HG02981 (cell line): ENCODE data around the gene BTBD3.

Source experiments
- ATAC-seq: cut with Tn5 transposase; IDR thresholded peaks from one replicate; pipeline ENCODE4 v1.9.1; 2021; ENCODE audit warnings: mild to moderate bottlenecking, moderate library complexity; ENCODE audit not compliant: unreplicated experiment

BTBD3 gene

DNA sequence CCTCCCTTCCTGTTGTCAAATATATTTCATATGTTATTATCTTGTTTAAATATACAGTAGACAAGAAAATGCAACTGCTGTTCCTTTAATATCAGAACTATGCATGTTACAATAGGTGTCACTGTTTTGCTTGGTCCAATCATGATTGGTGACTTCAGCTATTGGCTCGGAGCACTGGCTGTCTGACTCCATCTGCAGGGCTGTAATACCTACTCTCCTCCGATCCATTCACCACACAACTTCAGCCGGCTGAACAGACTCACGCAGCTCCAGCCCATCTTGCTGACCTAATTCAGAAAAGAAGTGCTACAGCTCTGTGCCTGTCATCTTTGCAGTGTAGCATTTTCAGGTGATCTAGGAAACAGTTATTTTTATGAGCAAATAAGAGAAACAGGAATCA, at the start of gene BTBD3:
BTBD3 (plus strand) TSS at position 231 of the 400 bp plus-strand sequence. CDS start 383 bp downstream, outside the sequence.
- peak; percentile 96 for ATAC-seq

DNA sequence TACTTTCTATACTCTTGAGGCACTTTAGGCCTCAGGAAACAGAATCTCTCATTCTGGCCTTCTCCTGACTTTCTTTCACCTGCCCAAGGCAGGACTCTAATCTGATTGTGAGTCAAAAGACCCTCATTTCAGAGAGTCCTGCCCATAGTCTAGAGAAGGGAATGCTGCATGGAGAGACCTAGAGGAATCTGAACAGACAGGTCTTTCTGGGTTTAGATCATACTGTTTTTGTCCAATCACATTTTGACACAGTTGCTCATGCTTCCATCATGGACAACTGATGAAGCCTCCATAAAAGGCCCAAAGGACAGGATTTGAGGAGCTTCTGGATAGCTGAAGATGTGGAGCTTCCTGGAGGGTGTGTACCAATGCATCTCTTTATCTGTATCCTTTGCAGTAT, 48.1 kb upstream of the BTBD3 start:
- no peak for ATAC-seq

DNA sequence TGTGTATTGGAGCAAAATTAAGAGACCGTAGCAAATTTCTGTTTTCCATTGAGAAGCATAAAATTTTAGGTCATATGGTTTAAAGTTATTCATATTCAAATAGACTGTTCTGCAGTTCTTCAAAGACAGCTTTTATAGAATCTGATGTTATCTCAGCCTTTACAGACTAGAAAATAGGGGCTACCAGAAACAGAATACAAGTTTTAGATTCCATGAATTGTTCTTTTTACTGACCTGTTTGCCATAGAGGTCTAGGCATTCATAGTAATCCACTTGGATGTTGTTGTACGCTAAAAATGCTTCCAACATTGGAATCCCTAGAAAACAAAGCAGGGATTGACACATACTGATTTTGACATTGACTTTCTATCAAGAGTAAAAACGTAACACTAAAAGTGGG, 47.3 kb upstream of the BTBD3 start:
- no peak for ATAC-seq

DNA sequence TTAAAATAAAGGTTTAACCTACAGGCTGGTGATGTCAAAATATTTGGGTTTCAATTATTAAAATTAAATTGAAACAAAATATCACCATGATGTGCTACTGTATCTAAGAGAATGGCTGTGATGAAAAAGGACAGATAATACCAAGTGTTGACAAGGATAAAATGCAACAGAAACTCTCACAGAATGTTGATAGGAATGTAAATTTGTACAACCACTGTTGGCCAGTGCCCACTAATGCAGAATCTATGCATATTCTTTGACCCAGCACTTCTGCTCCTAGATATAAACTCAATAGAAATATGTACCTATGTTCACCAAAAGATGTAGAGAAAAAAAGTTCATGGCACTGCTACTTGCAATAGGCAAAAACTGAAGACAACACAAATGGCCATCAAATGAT, 41.1 kb upstream of the BTBD3 start:
- ATAC-seq: no peak

DNA sequence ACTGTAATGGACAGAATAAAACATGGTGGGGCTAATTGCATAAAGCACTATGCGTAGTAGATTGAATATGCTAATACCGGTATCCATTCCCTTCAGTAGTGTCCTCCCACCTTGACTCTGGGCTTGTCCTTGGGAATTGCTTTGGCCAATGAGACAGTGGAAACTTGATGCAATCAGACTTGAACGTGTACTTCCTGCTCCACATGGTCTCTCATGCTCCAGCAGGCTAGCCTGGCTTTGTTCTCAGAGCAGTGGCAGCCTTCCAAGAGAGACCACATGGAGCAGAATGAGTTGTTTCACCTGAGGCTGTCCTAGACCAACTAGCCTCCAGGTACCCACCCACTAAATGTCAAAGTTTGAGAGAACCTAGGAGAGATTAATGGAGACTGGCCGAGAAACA, 37.0 kb upstream of the BTBD3 start:
- no peak for ATAC-seq

DNA sequence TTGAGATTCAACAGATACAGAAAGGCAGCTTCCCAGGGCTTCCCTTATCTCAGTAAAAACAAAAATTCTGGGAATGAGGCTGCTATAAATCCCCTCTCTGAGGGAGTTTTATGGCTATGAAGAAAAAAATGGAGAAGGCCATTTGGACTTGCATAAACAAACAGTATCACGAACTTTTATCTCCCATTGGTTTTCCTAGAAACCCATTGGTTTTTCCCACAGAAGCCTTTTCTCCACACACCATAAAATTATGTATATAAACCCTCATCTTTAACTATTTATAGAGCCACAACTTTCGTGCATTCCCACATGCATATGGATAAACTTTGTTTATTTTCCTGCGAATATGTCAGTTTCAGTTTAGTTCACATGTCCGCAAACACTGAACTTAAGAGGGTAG, 36.2 kb upstream of the BTBD3 start:
- no peak for ATAC-seq

DNA sequence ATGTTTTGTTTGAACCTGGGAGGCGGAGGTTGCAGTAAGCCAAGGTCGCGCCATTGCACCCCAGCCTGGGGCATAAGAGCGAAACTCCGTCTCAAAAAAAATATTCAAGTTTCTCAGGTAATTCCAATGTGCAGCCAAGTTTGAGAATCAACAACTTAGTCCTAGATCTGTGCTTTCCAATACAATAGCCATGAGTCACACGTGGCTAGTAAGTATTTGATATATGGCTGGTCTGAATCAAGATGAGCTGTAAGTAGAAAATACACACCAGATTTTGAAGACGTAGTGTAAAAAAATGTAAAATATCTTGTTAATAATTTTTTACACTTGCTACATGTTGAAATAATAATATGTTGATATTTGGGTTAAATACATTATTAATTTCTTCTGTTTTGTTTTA, 35.0 kb upstream of the BTBD3 start:
- no peak for ATAC-seq

DNA sequence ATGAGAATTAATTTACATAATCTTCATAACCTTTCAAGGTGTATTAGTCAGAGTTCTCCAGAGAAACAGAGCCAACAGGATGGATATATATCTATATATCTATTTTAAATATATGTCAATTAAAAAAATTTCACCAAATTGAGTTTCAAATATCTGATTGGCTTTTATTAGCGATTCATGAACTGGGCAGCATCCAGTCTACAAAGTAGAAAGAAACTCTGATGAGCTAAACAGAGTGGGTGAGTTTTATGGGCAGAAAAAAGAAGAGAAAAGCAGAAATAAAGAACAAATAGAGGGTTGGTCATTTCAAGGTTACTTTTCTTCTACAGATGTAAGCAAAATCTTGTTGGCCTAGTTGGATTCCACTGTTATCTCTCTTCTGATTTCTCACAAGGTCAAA, 29.0 kb upstream of the BTBD3 start:
- ATAC-seq: no peak

DNA sequence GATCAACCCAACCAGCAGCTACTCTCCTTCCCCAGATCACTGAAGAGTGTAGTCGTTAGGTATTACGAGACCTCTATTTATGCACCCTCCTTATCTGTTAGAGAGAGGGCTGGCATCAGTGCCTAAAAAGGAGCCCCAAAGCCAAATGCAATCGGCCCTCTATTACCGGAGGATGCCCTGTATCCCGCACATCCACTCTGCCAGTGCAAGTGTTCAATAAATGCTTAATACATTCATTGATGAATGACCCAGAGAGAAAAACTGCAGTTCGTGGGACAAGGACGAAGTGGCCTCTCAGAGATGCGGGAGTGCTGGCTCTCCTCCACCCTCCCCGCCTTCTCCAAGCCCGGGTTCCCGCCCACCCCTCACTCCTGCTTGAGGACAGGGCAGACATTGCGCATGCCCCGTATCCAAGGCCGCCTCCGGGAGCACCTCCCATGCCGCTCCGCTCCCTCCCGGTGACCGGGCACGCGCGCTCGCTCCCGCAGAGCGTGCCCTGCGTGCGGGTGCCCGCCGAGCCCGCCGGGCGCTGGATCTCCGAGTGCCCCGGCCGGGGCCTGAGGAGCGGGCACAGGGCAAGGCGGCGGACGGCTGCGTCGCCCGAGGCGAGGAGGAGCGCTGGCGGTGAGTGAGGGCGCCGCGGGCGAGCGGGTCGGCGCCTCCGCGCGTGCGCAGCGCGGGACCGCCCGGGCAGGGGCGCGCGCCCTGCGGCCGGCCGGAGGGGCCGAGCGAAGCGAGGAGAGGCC, 27.2 kb upstream of the BTBD3 start:
- peak; percentile 58 for ATAC-seq

DNA sequence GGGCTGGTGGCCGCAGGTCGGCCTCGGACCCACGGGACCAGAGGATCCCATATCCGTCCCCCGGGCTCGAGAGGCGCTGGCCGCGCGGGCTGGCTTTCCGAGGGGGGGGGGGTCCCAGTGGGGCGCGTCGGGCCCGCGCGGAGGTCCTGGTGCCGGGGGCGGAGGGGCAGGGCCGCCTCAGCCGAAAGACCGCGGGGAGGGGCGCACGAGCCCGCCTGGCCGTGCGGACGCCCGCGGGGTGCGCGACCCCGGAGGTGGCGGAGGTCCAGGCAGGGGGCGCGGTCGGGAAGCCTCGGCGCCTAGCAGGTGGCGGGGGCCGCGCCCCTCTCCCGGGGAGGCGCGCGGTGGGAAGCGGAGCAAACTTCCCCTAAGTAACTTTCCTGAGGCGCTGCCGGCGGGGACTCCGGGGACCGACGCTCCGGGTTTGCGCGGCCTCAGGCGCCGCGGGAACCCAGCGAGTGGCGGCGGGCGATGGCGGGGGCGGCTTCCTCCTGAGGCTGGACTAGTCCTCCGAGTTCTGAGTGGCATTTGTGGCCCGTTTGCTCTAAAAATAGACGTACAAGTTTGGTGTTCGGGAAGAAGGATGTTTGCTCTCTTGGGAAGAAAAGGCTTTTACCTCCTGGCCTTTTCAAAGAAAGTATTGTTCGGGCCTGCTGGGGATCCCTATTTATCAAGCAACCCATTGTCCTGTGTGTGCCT, 26.5 kb upstream of the BTBD3 start:
- ATAC-seq: peak; percentile 24

DNA sequence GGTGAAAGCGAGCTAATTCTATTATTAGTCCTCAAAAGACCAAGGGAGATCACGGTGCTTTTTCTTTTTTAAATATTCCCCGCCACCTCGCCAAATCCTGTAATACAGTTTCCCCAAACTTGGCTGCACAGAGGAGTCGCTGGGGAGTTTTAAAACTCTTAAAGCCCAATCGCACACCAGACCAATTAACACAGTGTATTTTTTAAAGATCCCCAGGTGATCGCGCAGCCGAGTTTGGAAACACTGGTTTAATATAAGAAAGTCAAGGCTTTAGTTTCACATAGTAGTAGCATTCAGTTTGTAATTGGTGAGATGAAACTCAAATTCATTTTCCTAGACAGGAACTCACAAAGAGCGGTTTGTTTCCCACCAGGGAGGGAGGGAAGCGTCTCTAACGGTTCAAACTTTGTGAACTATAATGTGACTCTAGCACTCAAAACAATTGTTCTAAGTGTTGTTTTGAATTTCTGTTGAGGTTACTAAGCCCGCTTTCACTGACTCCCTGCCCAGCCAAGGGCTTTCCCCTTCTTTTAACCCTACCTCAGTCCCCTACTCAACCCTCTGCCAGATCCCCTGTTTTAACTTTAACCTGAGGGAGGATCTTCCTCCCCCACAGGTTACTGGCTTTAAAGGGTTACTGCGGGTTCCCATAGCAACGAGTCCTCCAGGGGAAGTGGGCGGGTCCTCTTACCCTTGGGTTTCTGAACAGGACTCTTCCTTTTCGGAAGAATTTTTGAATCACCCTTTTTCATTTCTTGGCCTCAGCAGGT, 25.7 kb upstream of the BTBD3 start:
- ATAC-seq: peak; percentile 67

DNA sequence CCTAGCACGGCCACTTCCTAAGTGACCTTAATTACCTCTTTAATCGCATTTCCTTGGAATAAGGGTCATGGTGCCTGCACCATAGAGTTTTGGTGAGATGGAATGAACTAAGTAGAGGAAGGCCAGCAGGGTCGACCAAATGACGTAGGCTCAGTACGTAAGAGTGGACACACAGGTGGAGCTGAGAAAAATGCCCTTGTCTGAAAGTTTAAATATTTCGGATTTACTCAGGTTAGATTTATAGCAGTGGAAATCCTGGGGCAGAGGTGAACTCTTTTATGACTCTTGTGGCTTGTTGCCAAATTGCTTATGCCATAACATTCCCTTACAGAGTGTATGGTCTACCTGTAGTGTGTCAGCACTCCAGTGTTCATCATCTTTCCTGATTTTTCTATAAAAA, 23.6 kb upstream of the BTBD3 start:
- no peak for ATAC-seq

DNA sequence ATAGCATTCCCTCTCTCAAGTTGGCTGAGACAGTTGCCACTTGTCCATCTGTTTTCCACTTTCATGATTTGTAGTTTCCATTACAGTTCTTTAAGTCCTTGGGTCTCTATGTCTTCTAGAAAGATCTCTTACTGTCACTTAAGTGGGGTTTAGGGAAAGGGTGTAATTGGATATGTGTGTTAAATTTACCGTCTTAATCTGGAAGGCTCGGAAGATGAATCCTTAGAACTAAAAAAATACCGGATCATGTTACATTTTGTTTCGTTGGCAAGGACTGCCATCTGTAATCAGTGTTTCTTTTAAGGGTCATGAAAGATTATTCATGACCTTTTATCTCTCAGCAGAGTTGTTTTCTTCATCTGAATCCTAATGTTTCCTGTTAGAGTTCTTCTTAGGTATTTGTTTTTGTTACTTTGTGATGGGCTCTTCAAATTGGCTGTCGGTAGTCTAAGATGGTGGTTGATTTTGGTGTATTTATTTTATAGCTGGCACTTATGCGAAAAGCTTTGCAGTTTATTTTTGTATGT, 21.8 kb upstream of the BTBD3 start:
- ATAC-seq: no peak

DNA sequence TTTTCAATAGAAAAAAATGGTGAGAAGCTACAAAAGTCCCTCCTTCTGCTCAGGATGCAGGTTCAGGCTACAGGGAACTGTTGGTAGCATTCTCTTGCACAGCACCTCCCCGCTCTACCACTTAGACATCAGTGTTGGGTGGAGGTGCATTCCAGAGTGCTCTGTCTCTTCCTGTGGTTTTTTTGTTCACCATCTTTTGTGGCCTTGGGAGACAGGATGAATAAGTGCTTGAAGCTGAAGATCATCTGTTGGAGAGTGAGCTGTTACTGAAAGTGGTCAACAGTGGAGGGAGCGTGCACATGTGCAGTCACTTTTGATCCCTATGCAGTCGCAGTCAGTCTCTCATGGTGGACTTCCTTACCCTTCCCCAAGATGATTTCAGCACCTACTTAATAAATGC, 16.6 kb upstream of the BTBD3 start:
- ATAC-seq: no peak

DNA sequence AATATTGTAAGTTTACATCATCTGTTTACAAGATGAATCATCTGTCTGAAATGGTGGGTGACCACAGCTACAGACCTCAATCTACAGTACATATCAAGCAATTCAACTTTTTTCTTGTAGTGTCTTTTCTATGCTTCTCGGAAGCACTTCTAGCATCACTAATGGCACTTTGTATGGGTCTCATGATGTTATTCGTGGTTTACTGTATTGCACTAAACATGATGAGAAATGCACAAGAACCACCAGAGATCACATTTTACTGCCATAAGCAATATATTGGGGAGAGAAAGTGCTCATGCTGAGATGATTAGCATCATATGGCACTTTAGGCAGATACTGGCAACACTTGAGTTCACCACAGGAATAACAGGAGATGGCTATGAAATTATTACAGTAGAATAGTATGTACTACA, 15.4 kb upstream of the BTBD3 start:
- no peak for ATAC-seq

DNA sequence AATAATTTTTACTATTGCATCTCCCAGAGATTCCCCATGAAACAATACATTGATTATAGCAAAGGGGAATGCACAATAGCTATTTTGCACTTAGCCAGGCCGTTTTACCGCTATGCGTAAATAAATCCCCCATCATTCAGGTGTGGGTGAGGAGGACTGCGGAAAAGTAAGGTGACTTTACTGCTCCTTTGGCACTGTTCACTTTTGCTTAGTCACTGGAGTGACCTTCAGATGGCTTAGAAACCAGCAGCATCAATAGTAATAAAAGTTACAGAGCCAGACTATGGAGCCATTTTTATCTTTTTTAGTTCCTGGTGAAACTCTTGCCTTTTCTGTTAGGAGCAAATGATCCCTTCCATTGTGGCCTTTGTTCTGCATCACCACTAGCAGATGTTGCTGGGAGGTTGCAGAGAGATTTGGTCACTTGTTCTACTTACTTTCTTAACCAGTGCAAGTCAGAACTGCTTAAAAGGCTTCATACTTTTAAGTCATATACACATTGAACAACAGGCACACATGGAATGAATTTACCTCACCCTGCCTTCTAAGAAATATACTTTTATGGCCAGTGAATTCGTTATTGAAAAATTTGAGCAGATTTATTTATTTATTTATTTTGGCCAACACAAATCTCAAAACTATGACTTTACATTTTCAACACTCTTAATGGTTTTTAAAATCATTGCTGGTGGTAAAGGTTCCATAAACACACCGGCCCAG, 12.1 kb upstream of the BTBD3 start:
- ATAC-seq: no peak

DNA sequence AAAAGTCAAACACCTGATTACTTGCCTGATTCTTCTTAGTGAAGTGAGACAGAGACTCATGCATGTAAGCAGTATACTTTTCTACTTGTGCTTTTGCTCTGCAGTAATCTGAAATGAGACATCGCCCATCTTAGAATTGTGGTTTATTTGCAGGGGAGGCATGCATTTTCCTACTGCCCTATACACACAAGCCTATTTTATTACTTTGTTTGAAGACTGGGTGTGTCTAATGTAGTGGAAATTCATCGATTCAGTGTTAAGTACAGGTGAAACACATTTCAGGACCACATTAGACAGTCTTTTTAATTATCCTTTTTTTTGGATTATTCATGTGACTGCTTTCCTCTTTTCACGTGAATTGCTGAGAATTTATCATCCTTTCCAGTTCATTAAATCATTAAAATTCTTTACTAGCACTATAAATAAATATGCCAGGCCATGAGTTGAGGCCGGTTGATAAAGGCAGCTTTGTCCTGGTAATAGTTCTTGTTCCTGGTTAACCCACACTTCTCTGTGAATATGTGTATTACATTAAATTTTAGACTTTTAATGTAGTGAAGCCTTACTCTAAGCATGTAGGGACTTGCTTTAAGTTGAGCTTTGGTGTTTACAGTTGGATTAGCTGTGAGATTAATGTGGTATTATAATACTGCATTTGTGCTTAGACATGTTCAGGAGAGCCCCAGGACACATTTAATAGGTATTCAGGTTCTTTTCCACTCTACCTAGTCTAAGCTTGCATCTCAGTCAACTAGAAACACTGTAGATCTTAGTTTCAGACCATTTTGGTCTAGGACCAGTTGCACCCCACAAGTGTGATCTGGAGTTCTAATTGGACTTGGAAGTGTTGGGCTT, 10.8 kb upstream of the BTBD3 start:
- ATAC-seq: no peak

DNA sequence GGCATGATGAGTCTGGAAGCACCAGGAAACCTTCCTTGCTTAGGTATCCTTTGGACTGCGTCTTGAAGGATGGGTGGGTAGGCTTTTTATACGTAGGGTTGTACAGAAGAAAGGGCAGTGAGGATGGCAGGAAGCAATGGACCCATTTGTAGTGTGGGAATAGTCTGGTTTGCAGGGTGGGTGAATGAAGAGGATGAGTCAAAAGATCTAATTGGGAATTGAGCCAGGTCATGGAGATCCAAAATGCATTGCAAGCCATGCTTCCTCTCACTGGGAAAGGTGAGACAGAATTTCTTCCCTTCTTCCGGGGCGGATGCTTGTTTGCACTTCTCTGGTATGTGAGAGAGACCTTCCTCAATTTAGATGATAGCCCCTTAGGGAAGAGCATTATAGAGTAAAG, 10.1 kb upstream of the BTBD3 start:
- no peak for ATAC-seq

DNA sequence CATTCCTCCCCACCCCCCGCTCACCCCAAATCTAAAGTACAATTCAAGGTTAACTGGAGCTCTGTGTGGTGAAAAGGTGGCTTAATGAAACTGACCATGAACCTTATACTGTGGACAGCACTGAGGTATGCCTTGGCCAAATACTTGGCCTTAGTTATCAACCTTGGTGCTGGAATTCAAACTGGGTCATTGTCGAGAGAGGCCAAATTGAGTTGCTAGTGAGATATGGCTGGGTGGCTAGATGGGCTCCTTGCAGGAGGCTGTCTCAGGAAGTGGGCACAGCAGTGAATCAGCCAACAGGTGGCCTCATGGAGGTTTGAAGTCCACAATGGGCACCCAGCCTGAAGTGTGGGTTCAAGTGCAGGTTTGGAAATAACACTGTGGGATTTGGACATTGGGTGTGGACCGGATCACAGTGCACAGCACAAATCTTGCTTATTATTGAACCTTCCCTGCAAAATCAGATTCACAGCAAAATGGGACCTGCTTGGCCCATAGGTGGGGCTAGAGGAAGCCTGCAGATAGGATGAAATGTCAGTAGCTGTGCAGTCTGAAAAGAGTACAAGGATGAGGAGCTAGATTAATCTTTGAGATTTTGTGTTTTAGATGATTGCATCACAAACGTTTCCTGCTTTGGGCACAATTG, 5.6 kb upstream of the BTBD3 start:
- no peak for ATAC-seq
